NCI-H345 (cell line): ENCODE results near the gene MTARC1.

Experiments
- DNase-seq: peaks from one replicate; lab custom pipeline; 2025; lab: John Stamatoyannopoulos, UW

Gene MTARC1

DNA sequence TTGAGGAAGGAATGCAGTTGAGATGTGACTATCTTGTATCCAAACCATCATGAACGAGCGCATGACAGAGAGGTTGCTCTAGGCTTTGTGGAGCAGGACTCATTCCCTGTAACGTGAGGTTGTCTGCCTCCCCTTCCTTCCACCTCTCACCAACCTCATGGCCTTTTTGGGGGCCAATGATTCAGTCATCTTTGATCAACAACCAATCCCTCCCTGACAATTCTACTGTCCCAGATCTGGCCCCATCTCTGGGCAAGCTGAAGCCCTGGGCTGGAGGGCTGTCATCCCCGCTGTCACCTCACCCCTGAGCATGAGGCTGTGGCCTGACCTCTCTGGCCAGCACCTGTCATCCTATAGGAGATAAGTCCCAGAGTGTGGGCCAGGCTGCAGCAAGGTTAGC lies 19.7 kb downstream of the MTARC1 start:
- no peak for DNase-seq

DNA sequence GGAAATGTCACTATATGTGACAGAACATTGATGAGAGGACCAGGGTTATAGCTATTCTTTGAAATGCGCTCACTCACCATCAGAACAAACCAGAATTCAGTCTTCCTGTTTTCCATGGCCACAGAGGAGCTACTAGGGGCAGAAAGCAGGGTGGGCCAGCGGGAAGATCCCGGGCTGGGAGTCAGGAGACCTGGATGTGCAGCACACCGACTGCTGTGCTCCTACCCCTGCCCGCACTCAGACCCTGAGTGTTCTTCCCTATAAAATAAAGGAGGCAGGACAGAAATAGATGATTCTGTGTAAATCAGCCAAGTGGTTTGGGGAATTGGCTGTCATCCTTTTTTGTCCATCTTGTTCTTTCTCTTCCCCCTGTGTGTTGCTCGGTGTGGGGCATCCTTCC lies 21.0 kb downstream of the MTARC1 start:
- no peak for DNase-seq

DNA sequence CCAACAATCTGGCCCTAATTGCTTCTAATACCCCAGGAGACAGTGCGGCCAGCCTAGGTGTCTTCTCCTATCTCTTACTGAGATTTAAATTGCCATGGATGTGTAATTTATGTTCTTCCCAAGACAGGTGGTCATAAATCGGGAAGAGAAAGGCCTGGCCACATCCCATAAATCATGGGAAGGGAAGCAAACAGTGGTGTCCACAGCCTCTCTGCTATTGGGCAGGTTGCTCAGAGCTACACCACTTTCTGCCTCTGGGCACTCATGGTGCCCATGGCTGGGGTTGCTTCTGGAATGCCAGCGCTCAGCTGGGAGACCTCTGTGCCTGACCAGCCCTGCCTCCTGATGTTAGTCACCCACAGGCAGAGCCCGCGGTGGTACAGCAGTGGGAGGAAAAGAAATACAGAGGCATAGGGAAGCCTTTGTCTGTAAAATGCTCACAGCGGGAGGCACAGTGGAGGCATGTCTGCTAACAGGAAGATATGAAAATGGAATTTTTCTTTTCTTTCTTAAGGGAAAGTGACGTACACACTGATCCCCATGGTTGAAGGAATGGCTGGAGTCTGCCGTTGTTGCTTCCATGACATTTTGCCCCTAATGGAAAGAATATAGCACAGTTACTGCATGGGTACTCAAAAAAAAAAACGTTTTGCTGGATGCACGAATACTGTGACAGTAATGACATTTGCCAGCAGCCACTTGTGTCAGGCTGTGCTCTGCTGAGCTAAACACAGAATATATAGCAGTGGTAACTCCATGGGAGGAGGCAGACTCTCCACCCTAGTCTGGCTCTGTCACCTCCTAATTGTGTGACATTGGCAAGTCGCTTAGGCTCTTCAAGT lies 21.9 kb downstream of the MTARC1 start:
- DNase-seq, result no peak

DNA sequence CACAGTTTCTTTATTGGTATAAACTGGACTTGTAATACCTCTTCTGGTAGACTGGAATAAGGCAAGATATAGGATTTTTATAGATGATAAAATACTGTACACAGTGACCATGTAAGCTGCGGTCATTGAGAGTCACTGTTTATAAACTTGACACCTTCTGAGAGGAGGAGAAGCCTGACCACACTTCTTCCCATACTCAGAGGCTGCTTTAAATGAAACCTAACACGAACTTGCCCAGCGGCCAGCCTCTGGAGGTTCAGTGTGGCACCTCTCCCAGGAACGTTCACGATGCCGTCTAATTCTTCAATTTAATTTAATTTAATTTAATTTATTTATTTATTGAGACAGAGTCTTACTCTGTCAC lies 22.5 kb downstream of the MTARC1 start:
- DNase-seq, result no peak

DNA sequence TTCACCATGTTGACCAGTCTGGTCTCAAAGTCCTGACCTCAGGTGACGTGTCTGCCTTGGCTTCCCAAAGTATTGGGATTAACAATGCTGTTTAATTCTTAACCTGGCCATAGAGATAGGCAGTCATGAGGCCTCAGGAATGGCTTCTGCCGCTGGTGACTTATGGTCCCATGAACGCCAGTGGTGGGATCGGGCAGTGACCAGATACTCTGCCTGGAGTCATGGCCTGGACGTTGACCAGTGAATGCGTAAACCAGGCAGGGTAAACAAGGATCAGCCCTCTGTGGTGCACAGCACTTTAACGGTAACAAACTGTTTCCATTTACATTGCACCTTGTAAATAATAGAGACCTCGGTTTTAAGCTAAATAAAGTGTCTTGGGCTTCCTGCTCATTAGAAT lies 23.0 kb downstream of the MTARC1 start:
- DNase-seq, result no peak

DNA sequence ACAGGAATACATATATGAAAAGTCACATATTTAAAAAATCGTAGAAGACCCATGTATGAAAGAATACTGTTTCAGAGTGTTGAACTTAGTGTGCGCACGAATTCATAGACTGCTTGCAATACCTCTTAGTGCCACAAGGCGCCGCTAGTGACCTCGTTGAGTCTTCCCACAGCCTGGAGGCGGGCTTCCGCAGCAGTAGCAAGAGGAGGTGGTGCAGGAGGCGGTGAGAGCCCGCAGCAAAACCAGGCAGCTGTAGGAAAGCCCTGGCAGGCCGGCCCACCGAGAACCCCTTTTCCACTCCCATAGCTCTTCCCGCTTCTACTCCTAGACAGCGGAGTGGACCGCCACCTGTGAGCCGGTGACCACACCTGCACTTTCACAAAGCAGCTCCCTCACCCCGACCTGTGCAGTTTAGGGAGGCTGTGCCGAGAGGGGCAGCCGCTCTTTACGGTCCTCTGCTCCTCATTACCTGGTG lies 23.5 kb downstream of the MTARC1 start:
- DNase-seq, result peak; percentile 56

DNA sequence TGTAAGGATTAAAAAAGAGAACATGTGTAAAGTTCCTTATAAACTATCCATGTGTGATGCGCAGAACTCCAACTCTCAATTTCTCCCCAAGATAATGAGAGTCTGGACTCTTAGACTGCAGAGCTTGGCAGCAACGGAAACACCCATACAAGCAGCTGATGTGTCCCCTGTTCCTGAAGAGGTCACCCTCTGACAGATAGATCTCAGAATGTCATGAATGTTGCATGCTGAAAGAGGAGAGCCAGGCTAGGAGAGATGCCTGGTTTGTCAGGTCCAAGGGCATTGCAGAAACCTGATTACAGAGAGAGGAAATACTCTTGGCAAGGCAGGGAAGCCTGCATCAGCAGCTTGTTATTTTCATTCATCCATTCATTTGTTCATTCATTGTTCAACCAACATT lies 24.2 kb downstream of the MTARC1 start:
- no peak for DNase-seq

DNA sequence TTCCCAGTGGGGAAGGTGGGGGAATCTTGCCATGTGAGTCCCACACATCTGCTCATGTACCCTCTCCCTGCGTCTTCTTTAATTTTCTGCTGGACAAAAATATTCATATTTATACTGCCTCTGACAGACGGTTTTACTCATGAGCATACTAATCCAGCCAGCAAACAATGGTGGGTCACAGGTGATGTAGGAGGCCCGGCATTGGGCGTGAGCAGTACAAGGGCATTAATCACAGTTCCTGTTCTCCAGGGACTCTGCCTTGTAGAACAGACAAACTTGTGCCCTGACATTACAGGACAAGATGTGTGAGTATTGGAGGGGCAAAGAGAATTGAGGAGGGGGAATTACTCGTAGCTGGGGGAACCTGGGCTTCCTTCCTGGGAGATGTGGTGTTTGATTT lies 25.0 kb downstream of the MTARC1 start:
- DNase-seq, result no peak

DNA sequence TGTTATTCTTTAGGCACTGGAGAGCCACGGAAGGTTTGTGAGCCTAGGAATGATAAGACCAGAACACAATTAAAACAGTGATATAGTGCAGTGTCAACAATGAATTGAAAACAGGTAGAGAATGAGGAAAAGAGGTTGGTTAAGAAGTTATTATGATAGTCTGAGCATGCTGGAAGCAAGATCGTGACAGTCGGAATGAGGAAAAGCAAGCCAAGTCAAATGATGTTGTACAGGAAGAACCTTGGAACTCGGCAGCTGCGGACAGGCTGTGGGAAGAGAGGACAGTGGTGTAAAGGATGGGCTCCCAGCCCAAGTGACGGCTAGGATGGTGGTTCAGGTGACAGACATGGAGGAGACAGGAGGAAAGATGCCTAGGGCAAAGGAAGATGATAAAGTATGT lies 25.6 kb downstream of the MTARC1 start:
- DNase-seq, result no peak

DNA sequence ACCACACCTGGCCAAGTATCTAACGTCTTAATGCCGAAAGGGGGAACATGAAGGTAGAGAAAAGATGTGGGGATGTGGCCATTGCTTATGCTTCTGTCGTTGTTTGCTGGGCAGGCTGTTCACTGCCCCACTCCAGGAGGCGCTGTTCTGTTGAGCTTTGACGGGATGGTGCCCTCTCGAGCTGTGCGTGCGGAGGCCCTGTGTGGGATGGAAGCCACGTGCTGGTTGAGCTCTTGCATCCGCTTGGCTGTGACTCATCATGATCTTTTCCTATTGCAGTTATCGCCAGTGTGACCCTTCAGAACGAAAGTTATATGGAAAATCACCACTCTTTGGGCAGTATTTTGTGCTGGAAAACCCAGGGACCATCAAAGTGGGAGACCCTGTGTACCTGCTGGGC lies 26.3 kb downstream of the MTARC1 start:
- DNase-seq, result no peak

DNA sequence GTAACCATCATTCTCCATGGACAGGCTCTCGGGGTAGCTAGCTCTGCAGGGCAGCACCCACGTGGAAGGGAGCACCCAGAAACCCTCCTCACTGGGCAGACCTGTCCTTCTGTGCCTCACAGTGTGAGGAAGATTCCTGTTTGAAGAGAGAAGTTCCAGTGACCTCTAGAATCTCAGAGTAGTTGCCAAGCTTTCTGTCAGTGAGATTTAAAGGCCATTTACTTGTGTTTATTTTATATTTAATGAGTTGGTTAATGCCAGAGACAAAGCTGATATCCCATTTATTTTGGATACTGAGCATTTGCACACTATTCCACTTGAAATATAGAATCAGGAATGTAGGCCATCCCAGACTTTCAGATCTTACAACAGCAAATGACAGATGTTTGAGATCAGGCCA lies 28.7 kb downstream of the MTARC1 start:
- DNase-seq, result no peak

DNA sequence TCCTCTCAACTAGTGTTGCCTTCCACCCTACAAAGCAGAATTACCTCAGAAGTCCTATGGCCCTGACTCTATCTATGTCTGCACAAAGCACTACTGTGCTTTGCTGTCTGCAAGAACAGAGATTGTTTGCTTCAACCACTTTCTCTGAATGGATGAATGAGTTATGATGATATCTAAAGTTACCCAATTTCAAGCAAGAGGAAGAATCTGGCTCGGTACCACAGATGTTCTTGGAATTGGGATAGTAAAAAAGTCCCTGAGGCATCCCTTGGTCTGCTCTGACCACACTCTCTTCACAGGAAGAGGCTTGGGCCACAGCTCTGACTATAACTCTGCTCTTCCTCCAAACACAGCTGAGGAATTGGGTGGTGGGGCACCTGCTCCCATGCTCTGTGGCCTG lies 31.2 kb downstream of the MTARC1 start:
- DNase-seq, result no peak

DNA sequence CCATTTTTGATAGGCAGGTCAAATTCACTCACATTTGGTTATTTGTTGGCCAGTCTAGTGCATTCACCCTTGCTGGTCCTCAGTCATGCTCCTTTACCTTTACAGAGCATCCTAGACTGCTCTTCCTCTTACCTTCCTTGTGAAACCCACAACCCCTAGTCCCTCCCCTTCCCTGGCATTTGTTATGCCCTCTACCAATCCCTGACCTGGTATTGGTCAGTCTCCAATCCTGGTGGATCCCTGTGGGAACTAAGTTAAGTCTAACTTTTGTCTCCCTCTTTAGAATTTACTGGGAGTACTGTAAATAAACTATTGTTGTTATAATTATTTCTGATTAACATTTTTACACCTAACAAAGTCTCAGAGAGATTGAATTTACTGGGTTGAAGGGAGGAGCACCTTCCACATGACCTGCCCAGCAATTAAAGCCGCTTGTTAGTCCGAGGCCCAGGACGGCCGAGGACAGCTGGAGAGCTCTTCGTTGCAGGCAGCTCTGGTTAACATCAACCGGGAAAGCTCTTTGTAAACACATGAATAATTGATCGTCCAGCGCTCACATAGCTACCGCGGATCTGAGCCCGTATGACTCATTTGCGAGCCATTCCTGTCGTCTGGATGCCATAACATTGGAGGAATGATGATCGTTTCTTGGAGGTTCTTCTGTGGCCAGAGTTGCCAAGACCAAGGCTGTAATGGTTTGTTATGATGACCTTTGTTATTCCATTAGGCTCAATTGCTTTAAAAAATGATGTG lies 31.9 kb downstream of the MTARC1 start:
- no peak for DNase-seq

DNA sequence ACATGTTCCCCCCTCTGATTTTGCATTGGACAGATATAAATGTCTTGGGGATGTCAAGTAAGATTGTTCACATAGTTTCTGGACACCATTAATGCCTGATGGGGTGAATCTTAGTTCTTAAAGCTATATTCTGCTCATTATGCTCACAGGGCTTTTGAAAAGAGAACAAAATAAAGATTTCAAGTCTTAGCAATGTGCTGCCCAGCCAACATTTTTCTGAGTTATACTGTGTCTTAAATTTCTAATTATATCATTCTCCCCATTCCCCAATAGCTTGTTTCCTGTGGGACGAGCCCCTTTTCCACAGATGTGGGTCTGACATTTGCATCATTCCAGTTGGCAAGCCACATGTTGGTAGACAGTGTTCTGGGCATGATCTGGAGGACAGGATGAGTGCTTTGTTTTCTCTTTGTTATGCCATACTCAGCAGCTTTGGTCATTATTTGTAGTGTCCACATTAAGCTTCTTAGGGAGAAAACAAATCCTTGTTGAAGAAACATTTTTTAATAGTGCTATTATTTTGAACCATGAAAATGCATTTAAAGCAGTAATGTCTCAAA lies 32.8 kb downstream of the MTARC1 start:
- no peak for DNase-seq

DNA sequence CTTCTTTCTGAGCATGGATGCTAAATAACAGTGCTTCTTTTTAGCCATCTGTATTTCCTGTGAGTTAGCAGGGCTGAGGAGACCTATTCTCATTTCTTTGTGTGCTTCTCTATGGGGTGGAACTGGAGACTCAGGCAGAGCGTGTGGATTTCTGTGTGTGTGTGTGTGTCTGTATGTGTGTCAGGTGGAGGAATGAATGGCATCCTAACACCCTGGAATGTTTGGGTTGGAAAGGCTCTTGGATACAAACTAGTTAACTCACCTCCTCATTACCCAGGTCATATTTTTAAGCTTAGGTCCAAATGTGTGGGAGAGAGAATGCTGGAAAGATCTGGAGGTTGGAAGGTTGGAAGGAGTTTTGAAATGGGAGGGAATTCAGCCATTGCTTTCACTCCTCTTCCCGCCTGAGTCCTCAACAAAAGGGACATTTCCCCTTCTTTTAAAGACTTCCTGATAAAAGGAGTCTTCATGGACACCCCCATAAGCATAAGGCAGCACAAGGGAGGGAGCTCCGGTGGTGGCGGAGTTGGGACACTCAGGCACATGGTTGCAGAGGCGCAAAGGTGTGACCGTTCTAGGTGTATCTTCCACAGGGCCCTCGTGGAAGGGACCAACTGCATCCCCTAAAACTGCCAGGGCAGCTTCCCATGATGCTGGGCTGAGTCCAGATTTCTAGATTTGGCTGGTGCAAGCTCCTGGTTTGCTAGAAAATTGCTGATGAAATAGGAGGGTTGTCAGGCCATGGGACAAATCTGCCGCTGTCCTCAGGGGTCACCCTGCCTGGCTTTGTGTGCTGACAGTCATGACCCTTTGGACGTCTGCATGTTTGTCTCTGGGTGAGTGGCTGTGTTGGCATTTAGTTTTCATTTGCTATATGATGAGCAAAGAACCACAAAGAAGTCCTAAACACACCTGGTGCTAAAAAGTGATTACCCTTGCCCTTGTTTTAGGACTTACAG lies 37.6 kb downstream of the MTARC1 start:
- DNase-seq, result no peak

DNA sequence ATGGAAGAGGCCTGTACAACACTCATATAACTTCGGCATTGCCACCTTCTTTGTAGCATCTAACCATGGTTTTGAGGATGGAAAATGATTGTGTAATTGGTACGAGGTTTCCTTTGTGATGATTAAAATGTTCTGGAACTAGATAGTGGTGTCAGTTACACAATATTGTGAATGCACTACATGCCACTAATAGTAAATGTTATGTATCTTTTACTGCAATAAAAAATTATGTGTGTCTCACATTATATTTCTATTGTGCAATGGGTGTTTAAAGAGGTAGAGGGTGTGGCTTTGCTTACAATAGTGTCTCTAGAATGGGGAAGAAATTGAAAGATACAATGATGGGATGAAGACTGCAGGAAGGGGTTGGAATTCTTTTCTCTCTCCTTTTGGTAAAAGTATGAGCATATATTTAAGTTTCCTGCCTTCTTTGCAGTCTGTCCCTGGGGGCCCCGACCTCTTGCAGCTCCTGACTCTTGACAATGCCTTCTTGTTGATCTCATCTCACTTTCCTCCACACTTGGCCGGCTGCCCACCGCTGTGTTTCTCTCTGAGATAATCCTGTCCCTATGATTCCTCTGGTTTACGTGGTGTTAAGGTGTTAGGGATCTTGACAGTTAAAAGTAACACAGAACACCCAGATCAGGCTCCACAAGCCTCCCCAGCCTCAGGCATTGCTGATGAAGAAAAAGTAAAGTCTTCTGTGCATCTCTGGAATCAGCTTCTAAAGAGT lies 39.3 kb downstream of the MTARC1 start:
- no peak for DNase-seq

DNA sequence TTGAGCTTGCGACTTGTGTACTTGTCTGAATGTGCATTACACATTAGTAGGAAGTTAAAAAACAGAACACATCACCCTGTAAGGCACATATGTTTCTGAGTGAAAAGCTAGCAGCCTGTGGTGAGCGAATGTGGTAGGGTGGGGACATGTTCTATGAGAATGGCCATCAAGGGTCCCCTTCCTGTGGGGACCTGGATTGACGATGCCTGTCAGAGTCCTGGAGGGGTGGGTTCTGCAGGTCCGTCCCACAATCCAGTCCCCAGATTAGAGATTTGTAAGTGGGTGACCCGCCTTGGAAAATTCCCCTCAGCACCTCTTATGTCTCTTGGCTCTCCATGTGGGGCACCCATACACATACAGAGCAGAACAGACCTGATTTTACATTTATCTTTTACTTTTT lies 40.0 kb downstream of the MTARC1 start:
- no peak for DNase-seq

DNA sequence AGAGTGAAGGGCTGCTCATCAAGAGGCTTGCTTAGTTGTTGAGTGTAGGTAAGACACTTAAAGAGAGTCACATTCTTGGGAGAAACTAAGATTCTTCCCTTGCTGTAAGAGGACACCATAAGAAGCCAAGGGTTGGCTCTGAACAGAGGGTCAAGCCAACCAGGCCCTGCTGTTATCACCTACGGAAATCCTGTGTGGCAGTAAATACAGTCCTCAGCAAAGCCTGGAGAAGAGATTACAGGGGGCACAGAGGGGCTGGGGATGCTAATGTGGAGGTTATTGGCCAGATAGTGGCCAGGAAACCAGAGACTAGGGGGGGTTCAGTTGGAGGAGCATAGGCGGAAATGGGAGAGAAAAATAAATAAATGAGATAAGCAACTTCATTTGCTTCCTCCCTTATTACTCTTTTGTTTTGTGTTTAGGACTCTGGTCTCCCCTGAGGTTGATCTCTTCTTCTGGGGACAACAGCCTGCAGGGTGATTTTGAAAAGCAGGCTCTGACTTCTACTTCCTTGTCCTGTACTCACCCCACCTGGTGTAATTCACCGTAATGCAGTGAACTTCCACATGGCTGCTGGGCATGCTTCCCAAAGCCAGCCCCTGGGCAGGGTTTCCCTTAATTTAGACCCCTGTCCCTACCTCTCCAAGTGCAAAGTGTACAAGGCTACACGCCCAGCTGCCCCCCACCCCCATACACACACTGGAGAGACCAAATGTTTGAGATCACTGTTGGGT lies 40.9 kb downstream of the MTARC1 start:
- DNase-seq, result peak; percentile 57

DNA sequence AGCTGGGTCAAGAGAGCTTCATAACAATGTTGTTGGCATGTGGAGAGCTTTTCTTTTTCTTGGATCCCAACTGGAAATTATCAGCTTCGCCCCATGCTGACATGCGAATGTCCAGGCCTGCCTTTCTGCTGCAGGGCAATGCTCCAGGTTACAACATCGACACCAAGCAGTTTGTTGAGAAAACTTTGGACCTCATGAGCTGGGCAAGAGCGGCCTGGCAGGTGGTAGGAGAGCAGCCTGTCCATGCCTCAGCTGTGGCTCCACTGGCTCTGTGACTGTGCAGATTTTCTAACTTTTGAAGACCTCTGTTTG lies 41.4 kb downstream of the MTARC1 start:
- DNase-seq, result no peak

DNA sequence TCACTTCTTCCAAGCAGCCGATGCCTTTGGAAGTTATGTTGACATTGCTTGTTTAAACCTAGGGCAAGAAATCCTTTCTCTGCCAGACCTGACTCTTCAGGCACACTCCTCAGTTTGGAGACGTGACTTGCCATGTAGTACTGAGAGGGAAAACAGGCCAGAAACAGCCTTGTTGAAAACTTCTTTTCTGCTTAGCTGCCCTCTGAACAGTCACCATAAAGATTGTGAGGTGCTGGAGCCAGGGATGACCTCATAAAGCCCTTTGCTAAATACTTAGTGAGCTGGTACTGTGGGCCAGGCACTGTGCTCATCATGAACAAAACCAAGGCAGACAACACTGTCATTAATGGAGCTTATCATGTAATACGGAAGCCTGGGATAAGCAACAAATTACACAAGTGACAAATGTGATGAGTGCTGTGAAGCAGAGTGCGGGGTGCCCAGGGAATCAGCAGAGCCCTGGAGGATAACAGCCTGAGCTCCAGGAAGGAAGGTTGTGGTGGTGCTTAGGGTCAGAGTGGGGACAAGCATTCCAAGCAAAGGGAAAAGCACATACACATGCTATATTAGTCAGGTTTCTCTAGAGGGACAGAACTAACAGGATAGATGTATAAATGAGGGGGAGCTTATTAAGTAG lies 42.4 kb downstream of the MTARC1 start:
- no peak for DNase-seq
